HTR-8/SVneo (cell line): ENCODE data around the gene PNKD.

Experiments
- DNase-seq: peaks from one replicate; pipeline ENCODE4 v3.0.0; 2011; ENCODE audit warnings: low spot score, mixed read lengths; ENCODE audit not compliant: insufficient read length
- FAIRE-seq: peaks from 2 replicates; lab custom pipeline; 2011; peaks lifted over from hg19 to GRCh38; lab: Jason Lieb, UNC

PNKD gene

GRCh38 chr2:218256612-218257350 is 13.5 kb upstream of the PNKD start:
- no peak for DNase-seq
- FAIRE-seq, result no peak

GRCh38 chr2:218257390-218257981 is 12.8 kb upstream of the PNKD start:
- no peak for DNase-seq
- FAIRE-seq, result no peak

GRCh38 chr2:218259099-218259961 is 11.0 kb upstream of the PNKD start:
- FAIRE-seq, result no peak
- no peak for DNase-seq

GRCh38 chr2:218260166-218260565 is 10.2 kb upstream of the PNKD start:
- DNase-seq (no peak), FAIRE-seq (no peak)

GRCh38 chr2:218260742-218261422 is 9.4 kb upstream of the PNKD start, which contains the start of gene GPBAR1:
GPBAR1 (plus strand) TSS chr2:218261015; CDS start chr2:218262725, 1,710 bp downstream.
- FAIRE-seq (no peak), DNase-seq (no peak)

- FAIRE-seq, result no peak
Measured at GRCh38 chr2:218261423-218262236, 8.7 kb upstream of the PNKD start.

GRCh38 chr2:218262237-218262600 is 8.1 kb upstream of the PNKD start:
- no peak for FAIRE-seq
- no peak for DNase-seq

More at GRCh38 chr2:218261423-218262236, 8.7 kb upstream of the PNKD start:
- no peak for DNase-seq

- no peak for FAIRE-seq
- DNase-seq, result no peak
Measured at GRCh38 chr2:218262631-218263586, 7.4 kb upstream of the PNKD start.

- no peak for DNase-seq
- no peak for FAIRE-seq
Measured at GRCh38 chr2:218263817-218264641, 6.3 kb upstream of the PNKD start.

- DNase-seq, result no peak
- no peak for FAIRE-seq
Measured at GRCh38 chr2:218264773-218265561, 5.4 kb upstream of the PNKD start.

- no peak for DNase-seq
- no peak for FAIRE-seq
Measured at GRCh38 chr2:218265626-218266025, 4.7 kb upstream of the PNKD start.

GRCh38 chr2:218266316-218266979 is 3.9 kb upstream of the PNKD start:
- FAIRE-seq, result no peak
- no peak for DNase-seq

GRCh38 chr2:218267259-218267658 is 3.1 kb upstream of the PNKD start:
- FAIRE-seq (no peak), DNase-seq (no peak)

GRCh38 chr2:218270721-218271486 is 585 bp downstream of the PNKD start:
- FAIRE-seq (no peak), DNase-seq (no peak)

- DNase-seq (no peak), FAIRE-seq (no peak)
Measured at GRCh38 chr2:218271487-218271797, 1.1 kb downstream of the PNKD start.
